A673 (cell line): ENCODE measurements around the gene KIF9. TPM values are rescaled to one million over a fixed set of nuclear protein-coding genes. Genes with fewer than 3 reads are reported as not detected.
"Not testable (repeated sequence)": the region's sequence is repeated elsewhere in the genome, so short reads cannot be mapped to it uniquely, and the experiment has no call there.

Source experiments
- BruUV-seq: library from RNA; stranded (reverse); fragments of 400-500 nt; replicated peaks from 2 replicates; lab custom pipeline; 2021; lab: Mats Ljungman, UMichigan
- CTCF ChIA-PET: fragments of 300-600 bp; sonication (Branson Sonifier 250); formaldehyde crosslinking; loops from one replicate; lab custom pipeline; 2022; ENCODE audit warnings: antibody characterized with exemption; lab: Charles Lee
- POLR2A ChIA-PET: fragments of 300-600 bp; sonication (Branson Sonifier 250); formaldehyde crosslinking; loops from one replicate; lab custom pipeline; 2022; ENCODE audit warnings: antibody characterized with exemption; ENCODE audit not compliant: low non-redundant PET; lab: Charles Lee
- DNase-seq: peaks from one replicate; pipeline ENCODE4 v3.0.0-alpha.2; 2015; ENCODE audit warnings: low spot score
- H3K27ac ChIP-seq: fragments of 200-600 bp; sonication (generic); 2 replicates; pipeline ENCODE4 v1.5.1; 2016; ENCODE audit warnings: mixed run types, low read depth, mild to moderate bottlenecking, mixed read lengths, antibody characterized with exemption, low read length; ENCODE audit not compliant: poor library complexity, severe bottlenecking
- H3K27me3 ChIP-seq: fragments of 200-600 bp; sonication (generic); replicated peaks from 2 replicates; pipeline ENCODE4 v1.6.1; 2017; ENCODE audit warnings: mixed run types, low read depth, mild to moderate bottlenecking, mixed read lengths, antibody characterized with exemption, low read length; ENCODE audit not compliant: insufficient read depth, poor library complexity
- H3K36me3 ChIP-seq: fragments of 200-600 bp; sonication (generic); 2 replicates; pipeline ENCODE4 v1.6.1; 2016; ENCODE audit warnings: mixed run types, mild to moderate bottlenecking, mixed read lengths, antibody characterized with exemption, low read length; ENCODE audit not compliant: insufficient read depth, poor library complexity, severe bottlenecking
- H3K4me1 ChIP-seq: fragments of 200-600 bp; sonication (generic); 2 replicates; pipeline ENCODE4 v1.6.1; 2017; ENCODE audit warnings: mixed run types, mild to moderate bottlenecking, mixed read lengths, antibody characterized with exemption, low read length; ENCODE audit not compliant: insufficient read depth, poor library complexity, severe bottlenecking
- H3K4me3 ChIP-seq: fragments of 200-600 bp; sonication (generic); 2 replicates; pipeline ENCODE4 v1.5.1; 2016; ENCODE audit warnings: low read depth, mixed run types, mild to moderate bottlenecking, mixed read lengths, low read length; ENCODE audit not compliant: poor library complexity, severe bottlenecking
- H3K9me3 ChIP-seq: fragments of 200-600 bp; sonication (generic); 2 replicates; pipeline ENCODE4 v1.6.1; 2016; ENCODE audit warnings: mixed run types, low read depth, mild to moderate bottlenecking, mixed read lengths, antibody characterized with exemption, low read length; ENCODE audit not compliant: poor library complexity, severe bottlenecking
- EZH2 ChIP-seq: fragments of 200-600 bp; sonication (generic); IDR thresholded peaks from 2 replicates; pipeline ENCODE4 v1.6.1; 2017; ENCODE audit warnings: borderline replicate concordance, low read depth, mild to moderate bottlenecking, mixed read lengths, antibody characterized with exemption, low read length; ENCODE audit not compliant: poor library complexity, severe bottlenecking
- intact Hi-C: fragments of 100-400 bp; cut with micrococcal nuclease; formaldehyde crosslinking; loops from one replicate; pipeline ENCODE4 v1.10.0; 2022; ENCODE audit not compliant: unreplicated experiment
- total RNA-seq: library from RNA; stranded (reverse); gene quantifications from 2 replicates; pipeline ENCODE4 v1.2.3, GENCODE V29; 2021
- TF ChIP-seq, protein P1 (sequence below): fragments of 300-800, 200-600 bp; sonication (generic); conservative IDR thresholded peaks from 2 replicates; pipeline ENCODE4 v1.5.1; 2017; ENCODE audit warnings: low read depth, mild to moderate bottlenecking, antibody characterized with exemption, low read length, moderate library complexity, mixed read lengths

Gene KIF9
- total RNA-seq, 1 experiment from 2014 or later, result 4.7 TPM

DNA sequence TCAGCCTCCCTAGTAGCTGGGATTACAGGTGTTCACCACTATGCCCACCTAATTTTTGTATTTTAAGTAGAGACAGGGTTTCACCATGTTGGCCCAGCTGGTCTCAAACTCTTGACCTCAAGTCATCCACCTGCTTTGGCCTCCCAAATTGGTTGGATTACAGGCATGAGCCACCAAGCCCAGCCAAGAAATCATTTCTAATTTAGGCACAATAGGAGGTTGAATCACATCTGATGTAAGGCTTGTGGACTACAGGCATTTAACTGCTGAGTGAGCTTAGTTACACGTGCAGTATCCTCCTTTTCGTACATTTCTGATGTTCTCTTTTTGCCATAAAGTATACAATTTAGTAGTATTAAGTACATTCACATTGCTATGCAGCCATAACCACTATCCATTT, 87.6 kb downstream of the KIF9 start:
- TF ChIP-seq, protein P1, sequence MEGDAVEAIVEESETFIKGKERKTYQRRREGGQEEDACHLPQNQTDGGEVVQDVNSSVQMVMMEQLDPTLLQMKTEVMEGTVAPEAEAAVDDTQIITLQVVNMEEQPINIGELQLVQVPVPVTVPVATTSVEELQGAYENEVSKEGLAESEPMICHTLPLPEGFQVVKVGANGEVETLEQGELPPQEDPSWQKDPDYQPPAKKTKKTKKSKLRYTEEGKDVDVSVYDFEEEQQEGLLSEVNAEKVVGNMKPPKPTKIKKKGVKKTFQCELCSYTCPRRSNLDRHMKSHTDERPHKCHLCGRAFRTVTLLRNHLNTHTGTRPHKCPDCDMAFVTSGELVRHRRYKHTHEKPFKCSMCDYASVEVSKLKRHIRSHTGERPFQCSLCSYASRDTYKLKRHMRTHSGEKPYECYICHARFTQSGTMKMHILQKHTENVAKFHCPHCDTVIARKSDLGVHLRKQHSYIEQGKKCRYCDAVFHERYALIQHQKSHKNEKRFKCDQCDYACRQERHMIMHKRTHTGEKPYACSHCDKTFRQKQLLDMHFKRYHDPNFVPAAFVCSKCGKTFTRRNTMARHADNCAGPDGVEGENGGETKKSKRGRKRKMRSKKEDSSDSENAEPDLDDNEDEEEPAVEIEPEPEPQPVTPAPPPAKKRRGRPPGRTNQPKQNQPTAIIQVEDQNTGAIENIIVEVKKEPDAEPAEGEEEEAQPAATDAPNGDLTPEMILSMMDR, result no peak
- TF ChIP-seq EZH2, result no peak
- Histone ChIP-seq H3K27ac (no peak overlapping the region), H3K4me3 (no peak overlapping the region), H3K4me1 (no peaks in the 10 kb centered on the region), H3K27me3 (no peaks in the 10 kb centered on the region), H3K9me3 (no peaks in the 10 kb centered on the region), H3K36me3 (no peaks in the 10 kb centered on the region)
- CTCF ChIA-PET, result no interaction called here
- intact Hi-C loops, result no loop called here
- no TSS peak for BruUV-seq
- no peak for DNase-seq
- POLR2A ChIA-PET, result no interaction called here

- no peak for DNase-seq
- intact Hi-C loops, result no loop called here
- Histone ChIP-seq H3K36me3 (no peaks in the 10 kb centered on the region), H3K4me3 (no peak overlapping the region), H3K4me1 (no peaks in the 10 kb centered on the region), H3K27ac (no peak overlapping the region), H3K9me3 (no peaks in the 10 kb centered on the region), H3K27me3 (no peaks in the 10 kb centered on the region)
- ChIA-PET POLR2A (no interaction called here), CTCF (no interaction called here)
- no TSS peak for BruUV-seq
- TF ChIP-seq EZH2, result no peak
- TF ChIP-seq, protein P1, result no peak
Observed at GRCh38 chr3:47193871-47194859, 88.4 kb downstream of the KIF9 start.

DNA sequence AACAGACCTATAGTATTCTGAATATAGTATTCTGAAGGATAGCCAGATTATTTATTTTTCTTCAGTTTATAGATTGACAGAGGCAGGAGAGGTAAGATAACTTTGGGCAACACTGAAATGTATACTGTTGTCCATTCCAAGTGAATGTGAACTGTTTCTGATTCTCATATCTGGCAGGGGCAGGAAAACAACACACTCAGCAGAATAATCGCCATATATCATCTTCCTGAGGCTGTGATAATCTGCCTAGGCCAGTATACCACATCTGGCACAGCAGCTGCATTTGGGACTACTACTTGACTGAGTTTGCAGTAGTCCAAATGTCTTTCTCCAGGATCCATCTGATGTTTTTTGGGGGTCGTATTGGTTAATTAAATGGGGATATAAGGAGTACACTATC, 96.3 kb downstream of the KIF9 start:
- no peaks in the 10 kb centered on the region for H3K4me1 ChIP-seq
- intact Hi-C loops, result no loop called here
- BruUV-seq, result no TSS peak
- no peaks in the 10 kb centered on the region for H3K36me3 ChIP-seq
- no peak for TF ChIP-seq EZH2
- TF ChIP-seq, protein P1, result no peak
- H3K4me3 ChIP-seq, result no peak overlapping the region
- H3K9me3 ChIP-seq, result no peaks in the 10 kb centered on the region
- H3K27ac ChIP-seq, result no peak overlapping the region
- no peak for DNase-seq
- H3K27me3 ChIP-seq, result no peaks in the 10 kb centered on the region
- ChIA-PET CTCF (no interaction called here), POLR2A (no interaction called here)

- H3K27ac ChIP-seq, H3K27me3 ChIP-seq, BruUV-seq, DNase-seq, H3K4me3 ChIP-seq, POLR2A ChIA-PET, CTCF ChIA-PET, intact Hi-C loops, H3K4me1 ChIP-seq, H3K9me3 ChIP-seq, H3K36me3 ChIP-seq: not testable (repeated sequence)
Observed at GRCh38 chr3:47181685-47182084, 100.9 kb downstream of the KIF9 start.

DNA sequence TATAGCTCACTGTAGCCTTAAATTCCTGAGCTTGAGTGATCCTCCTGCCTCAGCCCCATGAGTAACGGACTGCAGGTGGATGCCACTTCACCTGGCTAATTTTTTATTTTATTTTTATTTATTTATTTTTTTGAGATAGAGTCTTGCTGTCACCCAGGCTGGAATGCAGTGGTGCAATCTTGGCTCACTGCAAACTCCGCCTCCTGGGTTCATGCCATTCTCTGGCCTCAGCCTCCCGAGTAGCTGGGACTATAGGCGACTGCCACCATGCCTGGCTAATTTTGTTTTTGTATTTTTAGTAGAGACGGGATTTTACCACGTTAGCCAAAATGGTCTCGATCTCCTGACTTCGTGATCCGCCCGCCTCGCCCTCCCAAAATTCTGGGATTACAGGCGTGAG, 102.6 kb downstream of the KIF9 start:
- H3K9me3 ChIP-seq, H3K36me3 ChIP-seq, CTCF ChIA-PET, DNase-seq, H3K27me3 ChIP-seq, H3K27ac ChIP-seq, H3K4me1 ChIP-seq, BruUV-seq, intact Hi-C loops, H3K4me3 ChIP-seq, POLR2A ChIA-PET: not testable (repeated sequence)
